HCT116 (cell line): ENCODE data around the gene AP4M1. TPM values are rescaled to one million over a fixed set of nuclear protein-coding genes. Genes with fewer than 3 reads are reported as not detected.

Experiments used
- ATAC-seq: fragments of 200-7000 bp; cut with Tn5 transposase; 2 replicates; pipeline ENCODE4 v1.9.1; 2020; ENCODE audit warnings: mild to moderate bottlenecking, moderate library complexity
- BruUV-seq: library from RNA; stranded (reverse); fragments of 400-500 nt; replicated peaks from 2 replicates; lab custom pipeline; 2021; lab: Mats Ljungman, UMichigan
- CTCF ChIA-PET: fragments of 300-600 bp; sonication (Branson Sonifier 250); formaldehyde crosslinking; loops from one replicate; lab custom pipeline; 2021; ENCODE audit warnings: antibody characterized with exemption; lab: Charles Lee
- POLR2A ChIA-PET: fragments of 300-600, 350-600 bp; sonication (Branson Sonifier 250); formaldehyde crosslinking; loops from one replicate; lab custom pipeline; 2021; ENCODE audit warnings: antibody characterized with exemption; lab: Charles Lee
- RAD21 ChIA-PET, 2 experiments: fragments of 300-600 bp; sonication (Branson Sonifier 250); formaldehyde crosslinking; loops; one replicate each; lab custom pipeline; 2023; ENCODE audit warnings: low total read pairs in 2 of 2; ENCODE audit not compliant: uncharacterized antibody in 2 of 2, unreplicated experiment in 2 of 2, low non-redundant PET in 1 of 2; lab: Charles Lee
- DNase-seq: peaks from one replicate; pipeline ENCODE4 v3.0.0-alpha.2; 2010; ENCODE audit warnings: low read depth, low spot score
- H2AFZ ChIP-seq: fragments of 200-600 bp; shearing (Covaris generic), sonication (generic); 2 replicates; pipeline ENCODE4 v1.6.1; 2017; ENCODE audit warnings: low read depth, mixed run types, mixed read lengths, antibody characterized with exemption, low read length; ENCODE audit not compliant: poor library complexity, severe bottlenecking
- H3K27ac ChIP-seq: 2 replicates; pipeline ENCODE4 v1.5.1; 2012; ENCODE audit warnings: low read depth, low read length
- H3K27me3 ChIP-seq: fragments of 200-600 bp; sonication (generic); 2 replicates; pipeline ENCODE4 v1.6.1; 2016; ENCODE audit warnings: mixed run types, low read length, mixed read lengths; ENCODE audit not compliant: insufficient read depth
- H3K36me3 ChIP-seq, 2 experiments: fragments of 200-500 bp in 1 of 2; fragments of 200-600 bp in 1 of 2; sonication (Bioruptor generic) in 1 of 2; sonication (generic) in 1 of 2; 2 replicates each; pipeline versions ENCODE4 v1.5.1 to v1.6.1; 2014 to 2016; ENCODE audit warnings: low read length in 2 of 2, inconsistent platforms in 1 of 2, mixed read lengths in 1 of 2, mixed run types in 1 of 2; ENCODE audit not compliant: insufficient read depth in 2 of 2, control insufficient read depth in 1 of 2
- H3K4me1 ChIP-seq, 2 experiments: fragments of 200-600 bp in 1 of 2; sonication (generic) in 1 of 2; 2 replicates each; pipeline versions ENCODE4 v1.5.1 to v1.6.1; 2012 to 2017; ENCODE audit warnings: low read length in 2 of 2, inconsistent platforms in 1 of 2, mild to moderate bottlenecking in 1 of 2, mixed read lengths in 1 of 2, mixed run types in 1 of 2, moderate library complexity in 1 of 2; ENCODE audit not compliant: insufficient read depth in 2 of 2, control insufficient read depth in 1 of 2
- H3K4me2 ChIP-seq: fragments of 200-600 bp; sonication (generic); 2 replicates; pipeline ENCODE4 v1.6.1; 2017; ENCODE audit warnings: mixed run types, low read length, mixed read lengths
- H3K4me3 ChIP-seq, 2 experiments: fragments of 200-600 bp in 1 of 2; sonication (generic) in 1 of 2; replicated peaks in 1 of 2; 2 replicates each; pipeline ENCODE4 v1.5.1; 2011 to 2016; ENCODE audit warnings: low read length in 2 of 2, control low read depth in 1 of 2, low read depth in 1 of 2, mild to moderate bottlenecking in 1 of 2, mixed read lengths in 1 of 2, mixed run types in 1 of 2
- H3K79me2 ChIP-seq: fragments of 200-600 bp; sonication (generic); 2 replicates; pipeline ENCODE4 v1.6.1; 2017; ENCODE audit warnings: mild to moderate bottlenecking, mixed run types, low read length, moderate library complexity, mixed read lengths; ENCODE audit not compliant: insufficient read depth
- H3K9ac ChIP-seq: fragments of 200-600 bp; sonication (generic); 2 replicates; pipeline ENCODE4 v1.6.1; 2016; ENCODE audit warnings: low read length, mixed read lengths
- H3K9me2 ChIP-seq: fragments of 200-600 bp; sonication (generic), shearing (Covaris generic); 2 replicates; pipeline ENCODE4 v1.6.1; 2017; ENCODE audit warnings: mixed run types, mild to moderate bottlenecking, moderate library complexity; ENCODE audit not compliant: insufficient read depth
- H3K9me3 ChIP-seq, 2 experiments: fragments of 200-500 bp in 1 of 2; fragments of 200-600 bp in 1 of 2; sonication (Bioruptor generic) in 1 of 2; sonication (generic) in 1 of 2; 2 replicates each; pipeline ENCODE4 v1.6.1; 2014 to 2017; ENCODE audit warnings: low read length in 2 of 2, mixed read lengths in 2 of 2, inconsistent platforms in 1 of 2, low read depth in 1 of 2, mild to moderate bottlenecking in 1 of 2, mixed run types in 1 of 2, moderate library complexity in 1 of 2; ENCODE audit not compliant: control insufficient read depth in 1 of 2, insufficient read depth in 1 of 2
- H4K20me1 ChIP-seq: fragments of 200-600 bp; sonication (generic), shearing (Covaris generic); 2 replicates; pipeline ENCODE4 v1.6.1; 2017; ENCODE audit warnings: mixed run types, mild to moderate bottlenecking, moderate library complexity; ENCODE audit not compliant: insufficient read depth
- CBX3 ChIP-seq: IDR thresholded peaks from 2 replicates; pipeline ENCODE4 v1.6.1; 2012; ENCODE audit warnings: low read depth
- CEBPB ChIP-seq: IDR thresholded peaks from 2 replicates; pipeline ENCODE4 v1.6.1; 2012; ENCODE audit warnings: low read depth
- ELF1 ChIP-seq: IDR thresholded peaks from 2 replicates; pipeline ENCODE4 v1.6.1; 2012; ENCODE audit warnings: low read depth, borderline replicate concordance
- JUND ChIP-seq: IDR thresholded peaks from 2 replicates; pipeline ENCODE4 v1.6.1; 2012
- SP1 ChIP-seq: IDR thresholded peaks from 2 replicates; pipeline ENCODE4 v1.6.1; 2012; ENCODE audit warnings: low read depth
- YY1 ChIP-seq: IDR thresholded peaks from 2 replicates; pipeline ENCODE4 v1.6.1; 2011; ENCODE audit warnings: low read length, low read depth, moderate library complexity, mild to moderate bottlenecking; ENCODE audit not compliant: insufficient replicate concordance; ENCODE audit errors: extremely low read depth
- intact Hi-C: fragments of 100-400 bp; cut with micrococcal nuclease; formaldehyde crosslinking; loops from 2 replicates; pipeline ENCODE4 v1.10.0; 2022
- total RNA-seq: library from RNA; stranded (reverse); gene quantifications from one replicate; pipeline ENCODE4 v1.2.1, GENCODE V29; 2021; ENCODE audit not compliant: unreplicated experiment
- TF ChIP-seq, protein P1 (sequence below): IDR thresholded peaks from 2 replicates; pipeline ENCODE4 v1.6.1; 2012
- TF ChIP-seq, protein P2 (sequence below): IDR thresholded peaks from 2 replicates; pipeline ENCODE4 v1.6.1; 2011; ENCODE audit warnings: mild to moderate bottlenecking, low read length, moderate library complexity; ENCODE audit not compliant: insufficient replicate concordance; ENCODE audit errors: extremely low read depth
- TF ChIP-seq, protein P3 (sequence below), 3 experiments: fragments of 200-600 bp in 1 of 3; sonication (generic) in 1 of 3; IDR thresholded peaks in 2 of 3; conservative IDR thresholded peaks in 1 of 3; 2 replicates each; pipeline ENCODE4 v1.5.1; 2012 to 2017; ENCODE audit warnings: low read depth in 2 of 3, low read length in 2 of 3, antibody characterized with exemption in 1 of 3, borderline replicate concordance in 1 of 3, control low read depth in 1 of 3, mild to moderate bottlenecking in 1 of 3, mixed read lengths in 1 of 3, mixed run types in 1 of 3, moderate library complexity in 1 of 3; ENCODE audit not compliant: insufficient read depth in 1 of 3

The AP4M1 gene
- total RNA-seq, 1 experiment from 2014 or later, result 20.0 TPM

DNA sequence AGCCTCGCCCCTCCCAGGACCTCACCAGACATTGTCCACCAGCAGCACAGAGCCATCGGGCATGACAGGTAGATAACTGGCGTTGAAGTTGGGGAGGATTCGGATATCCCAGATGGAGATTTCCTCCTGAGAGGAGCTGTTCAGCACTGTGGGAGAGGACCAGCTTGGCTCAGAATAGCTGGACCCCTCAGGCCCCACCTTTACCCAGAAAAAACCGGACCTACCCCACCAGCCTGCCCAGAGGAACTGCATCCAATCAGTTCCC lies 55.6 kb downstream of the AP4M1 start:
- no peaks in the 10 kb centered on the region for H3K9me2 ChIP-seq
- intact Hi-C loops, result no loop called here
- no peaks in the 10 kb centered on the region for H3K9me3 ChIP-seq
- peak overlapping the region; percentile 56 to 91 for H3K4me3 ChIP-seq
- peak overlapping the region; percentile 93 for H3K4me2 ChIP-seq
- peak overlapping the region; percentile 84; the same call in 1 of the 2 replicates for H3K9ac ChIP-seq
- no peaks in the 10 kb centered on the region for H3K27me3 ChIP-seq
- peaks cover 13 to 22% of the 10 kb centered on the region in 2 experiments for H3K4me1 ChIP-seq
- ChIA-PET RAD21 (interaction anchor here in 1 of 2 experiments (0.6 kb wide), 1 partner anchor 69 kb away, joined by 11 read pairs; no protein-coding TSS in a partner anchor), POLR2A (no interaction called here), CTCF (interaction anchor here (1.0 kb wide), 1 partner anchor 8 kb away, joined by 4 read pairs; the partner anchor contains the start of gene LAMTOR4)
- no peaks in the 10 kb centered on the region for H4K20me1 ChIP-seq
- BruUV-seq, result no TSS peak
- ATAC-seq (no peak), DNase-seq (no peak)
- TF ChIP-seq CEBPB, result no peak
- TF ChIP-seq, protein P1, sequence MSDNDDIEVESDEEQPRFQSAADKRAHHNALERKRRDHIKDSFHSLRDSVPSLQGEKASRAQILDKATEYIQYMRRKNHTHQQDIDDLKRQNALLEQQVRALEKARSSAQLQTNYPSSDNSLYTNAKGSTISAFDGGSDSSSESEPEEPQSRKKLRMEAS, result no peak
- no peak for TF ChIP-seq CBX3
- TF ChIP-seq SP1, result no peak
- no peak for TF ChIP-seq JUND
- no peak for TF ChIP-seq YY1
- TF ChIP-seq ELF1, result no peak
- H3K79me2 ChIP-seq, result peaks cover 25% of the 10 kb centered on the region
- no peak overlapping the region for H2AFZ ChIP-seq
- H3K27ac ChIP-seq, result peak overlapping the region; percentile 91
- H3K36me3 ChIP-seq, result peaks cover 14 to 16% of the 10 kb centered on the region in 2 experiments; a peak in 3 of 4 replicates

DNA sequence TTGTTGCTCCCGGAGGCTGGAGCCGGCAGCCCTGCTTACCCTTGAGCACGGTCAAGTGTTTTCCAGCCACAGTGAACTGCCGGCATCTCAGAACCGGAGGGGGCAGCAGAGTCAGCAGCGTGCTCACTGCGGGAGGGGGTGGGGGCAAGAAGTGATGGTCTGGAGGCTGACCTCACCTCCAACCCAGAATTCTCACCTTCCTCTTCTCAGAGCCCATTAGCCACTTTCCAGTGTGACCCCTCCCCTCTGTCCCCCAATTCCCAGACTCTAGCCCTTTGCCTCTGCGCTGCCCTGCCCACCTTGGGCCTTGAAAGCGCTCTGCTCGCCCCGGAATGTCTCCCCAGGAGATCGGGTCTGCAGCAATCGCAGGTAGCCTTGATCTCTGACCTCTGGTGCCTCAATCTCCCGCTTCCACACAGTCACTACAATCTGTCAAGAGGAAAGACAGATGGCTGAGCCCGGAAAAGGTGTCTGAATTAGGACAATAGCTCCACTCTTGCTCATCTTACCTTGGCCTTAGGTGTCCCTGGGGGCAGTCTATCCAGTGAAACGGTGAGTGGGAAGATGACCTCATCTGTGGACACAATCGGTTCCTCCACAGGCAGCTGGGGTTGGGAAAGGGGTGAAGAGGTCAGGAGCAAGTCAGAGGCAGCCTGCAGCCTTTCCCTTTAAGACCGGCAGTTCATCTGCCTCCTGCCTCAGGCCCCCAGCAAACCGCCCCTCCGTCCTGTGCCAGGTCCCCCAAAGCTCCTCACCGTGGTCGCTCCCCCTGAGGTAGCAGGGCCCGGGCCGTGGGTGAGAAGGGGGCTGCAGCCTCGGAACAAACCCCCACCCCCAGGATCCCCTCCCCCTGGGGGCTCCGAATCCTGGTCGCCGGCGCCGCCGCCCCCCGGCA lies 56.1 kb downstream of the AP4M1 start:
- RAD21 ChIA-PET, result interaction anchor here in 1 of 2 experiments (0.6 kb wide), 1 partner anchor 70 kb away, joined by 11 read pairs; no protein-coding TSS in a partner anchor
- peak overlapping the region; percentile 84 for H3K9ac ChIP-seq
- TF ChIP-seq, protein P2, sequence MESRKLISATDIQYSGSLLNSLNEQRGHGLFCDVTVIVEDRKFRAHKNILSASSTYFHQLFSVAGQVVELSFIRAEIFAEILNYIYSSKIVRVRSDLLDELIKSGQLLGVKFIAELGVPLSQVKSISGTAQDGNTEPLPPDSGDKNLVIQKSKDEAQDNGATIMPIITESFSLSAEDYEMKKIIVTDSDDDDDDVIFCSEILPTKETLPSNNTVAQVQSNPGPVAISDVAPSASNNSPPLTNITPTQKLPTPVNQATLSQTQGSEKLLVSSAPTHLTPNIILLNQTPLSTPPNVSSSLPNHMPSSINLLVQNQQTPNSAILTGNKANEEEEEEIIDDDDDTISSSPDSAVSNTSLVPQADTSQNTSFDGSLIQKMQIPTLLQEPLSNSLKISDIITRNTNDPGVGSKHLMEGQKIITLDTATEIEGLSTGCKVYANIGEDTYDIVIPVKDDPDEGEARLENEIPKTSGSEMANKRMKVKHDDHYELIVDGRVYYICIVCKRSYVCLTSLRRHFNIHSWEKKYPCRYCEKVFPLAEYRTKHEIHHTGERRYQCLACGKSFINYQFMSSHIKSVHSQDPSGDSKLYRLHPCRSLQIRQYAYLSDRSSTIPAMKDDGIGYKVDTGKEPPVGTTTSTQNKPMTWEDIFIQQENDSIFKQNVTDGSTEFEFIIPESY, result no peak
- TF ChIP-seq, protein P3, sequence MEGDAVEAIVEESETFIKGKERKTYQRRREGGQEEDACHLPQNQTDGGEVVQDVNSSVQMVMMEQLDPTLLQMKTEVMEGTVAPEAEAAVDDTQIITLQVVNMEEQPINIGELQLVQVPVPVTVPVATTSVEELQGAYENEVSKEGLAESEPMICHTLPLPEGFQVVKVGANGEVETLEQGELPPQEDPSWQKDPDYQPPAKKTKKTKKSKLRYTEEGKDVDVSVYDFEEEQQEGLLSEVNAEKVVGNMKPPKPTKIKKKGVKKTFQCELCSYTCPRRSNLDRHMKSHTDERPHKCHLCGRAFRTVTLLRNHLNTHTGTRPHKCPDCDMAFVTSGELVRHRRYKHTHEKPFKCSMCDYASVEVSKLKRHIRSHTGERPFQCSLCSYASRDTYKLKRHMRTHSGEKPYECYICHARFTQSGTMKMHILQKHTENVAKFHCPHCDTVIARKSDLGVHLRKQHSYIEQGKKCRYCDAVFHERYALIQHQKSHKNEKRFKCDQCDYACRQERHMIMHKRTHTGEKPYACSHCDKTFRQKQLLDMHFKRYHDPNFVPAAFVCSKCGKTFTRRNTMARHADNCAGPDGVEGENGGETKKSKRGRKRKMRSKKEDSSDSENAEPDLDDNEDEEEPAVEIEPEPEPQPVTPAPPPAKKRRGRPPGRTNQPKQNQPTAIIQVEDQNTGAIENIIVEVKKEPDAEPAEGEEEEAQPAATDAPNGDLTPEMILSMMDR (IDR thresholded peaks at IDR 0.05 in 2 of 3, conservative IDR thresholded peaks at IDR 0.05 in 1 of 3; ENCODE audit: borderline replicate concordance in 1 of 3, insufficient read depth in 1 of 3, low read depth in 2 of 3, low read length in 2 of 3), result peak in 2 of 3 experiments; percentile 17 to 27; a peak in 3 of 6 replicates
- TF ChIP-seq, all 23 proteins: peak for 1
- Histone ChIP-seq H3K4me2 (peak overlapping the region; percentile 93), H3K36me3 (peaks cover 14 to 16% of the 10 kb centered on the region in 2 experiments; a peak in 3 of 4 replicates), H3K4me3 (peak overlapping the region; percentile 56 to 91), H3K79me2 (peaks cover 19% of the 10 kb centered on the region), H3K9me3 (no peaks in the 10 kb centered on the region), H4K20me1 (no peaks in the 10 kb centered on the region), H3K4me1 (peaks cover 15 to 23% of the 10 kb centered on the region in 2 experiments), H3K9me2 (no peaks in the 10 kb centered on the region), H2AFZ (no peak overlapping the region), H3K27me3 (no peaks in the 10 kb centered on the region), H3K27ac (peak overlapping the region; percentile 91)
- POLR2A ChIA-PET, result no interaction called here
- no peak for DNase-seq
- intact Hi-C loops, result no loop called here
- TSS peak; percentile 46 for BruUV-seq
- CTCF ChIA-PET, result interaction anchor here (1.0 kb wide), 1 partner anchor 9 kb away, joined by 4 read pairs; the partner anchor contains the start of gene LAMTOR4
- ATAC-seq, result peak; percentile 59
